Measurements from ENCODE around the gene NECAB2. TPM values are rescaled to one million over a fixed set of nuclear protein-coding genes. Genes with fewer than 3 reads are reported as not detected.

The NECAB2 gene
- total RNA-seq, 6 experiments from 2014 or later = 0.40 TPM; not detected in 5

GRCh38 chr16:83968891-83969649 is 1.0 kb downstream of the NECAB2 start:
- no peaks in the 10 kb centered on the region for H3K4me1 Mint-ChIP-seq (ENCODE audit: low read depth)
- no peak for TF ChIP-seq CTCF (IDR thresholded peaks at IDR 0.05)
- H3K4me3 Mint-ChIP-seq = no peak overlapping the region
- no peaks in the 10 kb centered on the region for H3K9me3 Mint-ChIP-seq
- H3K27me3 Mint-ChIP-seq (ENCODE audit: insufficient read depth) = peaks cover 10% of the 10 kb centered on the region
- no peaks in the 10 kb centered on the region for H3K36me3 Mint-ChIP-seq (ENCODE audit: low read depth)
- no peak for DNase-seq
- H3K27ac Mint-ChIP-seq = no peak overlapping the region

- peaks cover 12% of the 10 kb centered on the region for H3K27me3 Mint-ChIP-seq (ENCODE audit: insufficient read depth)
- no peaks in the 10 kb centered on the region for H3K36me3 Mint-ChIP-seq (ENCODE audit: low read depth)
- H3K4me3 Mint-ChIP-seq = no peak overlapping the region
- H3K27ac Mint-ChIP-seq = no peak overlapping the region
- TF ChIP-seq CTCF (IDR thresholded peaks at IDR 0.05) = no peak
- no peak for DNase-seq
- no peaks in the 10 kb centered on the region for H3K9me3 Mint-ChIP-seq
- H3K4me1 Mint-ChIP-seq (ENCODE audit: low read depth) = no peaks in the 10 kb centered on the region
Measured at GRCh38 chr16:83969771-83970429, 1.9 kb downstream of the NECAB2 start.

DNA sequence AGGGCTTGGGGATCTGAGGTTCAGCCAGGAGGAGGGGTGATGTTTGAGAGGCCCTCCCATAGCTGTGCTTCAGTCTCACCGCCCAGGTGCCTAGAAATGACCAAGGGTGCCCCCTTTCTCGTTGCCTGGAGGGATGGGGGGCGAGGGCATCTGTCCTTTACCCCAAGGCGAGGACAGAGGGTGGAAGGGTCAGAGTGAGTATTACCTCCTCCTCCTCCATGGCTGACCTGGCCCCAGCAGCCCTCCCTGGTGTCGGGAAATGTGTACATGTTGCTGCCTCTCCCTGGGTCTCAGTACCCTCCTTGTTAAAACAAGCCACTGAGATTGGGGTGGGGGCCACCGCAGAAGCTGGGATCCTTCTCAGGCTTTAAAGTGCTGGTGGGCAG is 2.4 kb downstream of the NECAB2 start:
- Mint-ChIP-seq H3K27me3 (ENCODE audit: insufficient read depth) (peaks cover 12% of the 10 kb centered on the region), H3K4me3 (no peak overlapping the region), H3K9me3 (no peaks in the 10 kb centered on the region), H3K4me1 (ENCODE audit: low read depth) (no peaks in the 10 kb centered on the region), H3K36me3 (ENCODE audit: low read depth) (no peaks in the 10 kb centered on the region), H3K27ac (no peak overlapping the region)
- TF ChIP-seq CTCF (IDR thresholded peaks at IDR 0.05) = no peak
- DNase-seq = no peak

- Mint-ChIP-seq H3K27ac (no peak overlapping the region), H3K36me3 (ENCODE audit: low read depth) (no peaks in the 10 kb centered on the region), H3K9me3 (no peaks in the 10 kb centered on the region), H3K4me3 (no peak overlapping the region), H3K27me3 (ENCODE audit: insufficient read depth) (peaks cover 12% of the 10 kb centered on the region), H3K4me1 (ENCODE audit: low read depth) (no peaks in the 10 kb centered on the region)
- no peak for DNase-seq
- TF ChIP-seq CTCF (IDR thresholded peaks at IDR 0.05) = no peak
Measured at GRCh38 chr16:83971165-83972130, 3.4 kb downstream of the NECAB2 start.

GRCh38 chr16:83972256-83973008 is 4.4 kb downstream of the NECAB2 start:
- H3K36me3 Mint-ChIP-seq (ENCODE audit: low read depth) = no peaks in the 10 kb centered on the region
- H3K4me3 Mint-ChIP-seq = no peak overlapping the region
- no peaks in the 10 kb centered on the region; the same call in 1 of the 2 replicates for H3K9me3 Mint-ChIP-seq
- TF ChIP-seq CTCF (IDR thresholded peaks at IDR 0.05) = no peak
- no peak for DNase-seq
- no peaks in the 10 kb centered on the region for H3K4me1 Mint-ChIP-seq (ENCODE audit: low read depth)
- no peak overlapping the region for H3K27ac Mint-ChIP-seq
- H3K27me3 Mint-ChIP-seq (ENCODE audit: insufficient read depth) = peaks cover 17% of the 10 kb centered on the region

Data from HFFc6 (cell line).